Neuronal stem cell (in vitro differentiated cells): ENCODE results near the gene NPY2R.

ENCODE experiments used
- DNase-seq: peaks from one replicate; pipeline ENCODE4 v3.0.0-alpha.2; 2013; ENCODE audit warnings: low spot score
- H2AFZ ChIP-seq: one replicate; pipeline ENCODE4 v1.6.1; 2013; ENCODE audit warnings: mild to moderate bottlenecking, low read length, inconsistent platforms
- H2AK5ac ChIP-seq: 2 replicates; pipeline ENCODE4 v1.6.1; 2013; ENCODE audit warnings: low read depth, mild to moderate bottlenecking, inconsistent platforms, low read length, moderate library complexity, mixed read lengths
- H2BK120ac ChIP-seq: 2 replicates; pipeline ENCODE4 v1.6.1; 2013; ENCODE audit warnings: low read depth, mild to moderate bottlenecking, inconsistent platforms, low read length, moderate library complexity, mixed read lengths
- H2BK12ac ChIP-seq: one replicate; pipeline ENCODE4 v1.6.1; 2013; ENCODE audit warnings: low read length, inconsistent platforms
- H2BK15ac ChIP-seq: 2 replicates; pipeline ENCODE4 v1.6.1; 2013; ENCODE audit warnings: mild to moderate bottlenecking, low read length, inconsistent platforms, mixed read lengths
- H2BK5ac ChIP-seq: one replicate; pipeline ENCODE4 v1.6.1; 2013; ENCODE audit warnings: inconsistent platforms, mild to moderate bottlenecking, low read length, moderate library complexity
- H3K14ac ChIP-seq: one replicate; pipeline ENCODE4 v1.6.1; 2013; ENCODE audit warnings: low read length, inconsistent platforms
- H3K18ac ChIP-seq: 2 replicates; pipeline ENCODE4 v1.6.1; 2013; ENCODE audit warnings: low read length, inconsistent platforms
- H3K23ac ChIP-seq: 2 replicates; pipeline ENCODE4 v1.6.1; 2013; ENCODE audit warnings: low read depth, mild to moderate bottlenecking, mixed read lengths, low read length, inconsistent platforms; ENCODE audit not compliant: poor library complexity
- H3K27ac ChIP-seq: replicated peaks from 3 replicates; pipeline ENCODE4 v1.5.1; 2013; ENCODE audit warnings: low read length, inconsistent platforms
- H3K27me3 ChIP-seq, 3 experiments: 2 replicates each; pipeline ENCODE4 v1.6.1; 2013; ENCODE audit warnings: low read length in 3 of 3, mild to moderate bottlenecking in 2 of 3, inconsistent platforms in 1 of 3, low read depth in 1 of 3, mixed read lengths in 1 of 3, moderate library complexity in 1 of 3; ENCODE audit not compliant: control insufficient read depth in 3 of 3, insufficient read depth in 3 of 3
- H3K36me3 ChIP-seq, 2 donors: replicated peaks in 1 of 2; 2 replicates each; pipeline ENCODE4 v1.6.1; 2013; ENCODE audit warnings: low read length in 2 of 2; ENCODE audit not compliant: control insufficient read depth in 2 of 2, insufficient read depth in 2 of 2
- H3K4ac ChIP-seq: 2 replicates; pipeline ENCODE4 v1.6.1; 2013; ENCODE audit warnings: inconsistent platforms, mild to moderate bottlenecking, low read length, moderate library complexity
- H3K4me1 ChIP-seq, 2 donors: 1 replicate in 1 of 2; 2 replicates in 1 of 2; pipeline ENCODE4 v1.6.1; 2013; ENCODE audit warnings: low read length in 2 of 2, low read depth in 1 of 2; ENCODE audit not compliant: control insufficient read depth in 2 of 2, insufficient read depth in 1 of 2
- H3K4me2 ChIP-seq: one replicate; pipeline ENCODE4 v1.6.1; 2013; ENCODE audit warnings: mild to moderate bottlenecking, low read length, inconsistent platforms; ENCODE audit not compliant: insufficient read depth, poor library complexity, severe bottlenecking
- H3K4me3 ChIP-seq, 2 donors: 2 replicates each; pipeline ENCODE4 v1.5.1; 2013; ENCODE audit warnings: low read length in 2 of 2, mild to moderate bottlenecking in 2 of 2, inconsistent platforms in 1 of 2, moderate library complexity in 1 of 2
- H3K79me1 ChIP-seq: one replicate; pipeline ENCODE4 v1.6.1; 2013; ENCODE audit warnings: low read depth, mild to moderate bottlenecking, inconsistent platforms, low read length, moderate library complexity
- H3K9ac ChIP-seq: one replicate; pipeline ENCODE4 v1.6.1; 2013; ENCODE audit warnings: mild to moderate bottlenecking, low read depth, low read length, inconsistent platforms; ENCODE audit not compliant: poor library complexity
- H3K9me3 ChIP-seq, 2 donors: replicated peaks in 1 of 2; 2 replicates each; pipeline versions ENCODE3 to v1.6.1; 2013; ENCODE audit warnings: low read length in 2 of 2, mild to moderate bottlenecking in 2 of 2, inconsistent platforms in 1 of 2, low read depth in 1 of 2, mixed read lengths in 1 of 2, moderate library complexity in 1 of 2; ENCODE audit not compliant: control insufficient read depth in 2 of 2, insufficient read depth in 1 of 2
- H4K8ac ChIP-seq: one replicate; pipeline ENCODE4 v1.6.1; 2013; ENCODE audit warnings: low read depth, mild to moderate bottlenecking, inconsistent platforms, low read length, moderate library complexity
- H4K91ac ChIP-seq: one replicate; pipeline ENCODE4 v1.6.1; 2013; ENCODE audit warnings: low read length, low read depth, mild to moderate bottlenecking, inconsistent platforms; ENCODE audit not compliant: poor library complexity
- WGBS, 2 donors: extraction: QIAGEN DNeasy Blood & Tissue Kit; methylation state at CpG; one replicate each; pipeline ENCODE4 v1.1.7; 2013; ENCODE audit warnings: missing lambda C conversion rate in 2 of 2, mixed read lengths in 1 of 2; ENCODE audit not compliant: insufficient read length in 2 of 2, insufficient replicate concordance in 1 of 2; ENCODE audit errors: extremely low coverage in 2 of 2; 5-methylcytosine and 5-hydroxymethylcytosine counted together

The NPY2R gene

DNA sequence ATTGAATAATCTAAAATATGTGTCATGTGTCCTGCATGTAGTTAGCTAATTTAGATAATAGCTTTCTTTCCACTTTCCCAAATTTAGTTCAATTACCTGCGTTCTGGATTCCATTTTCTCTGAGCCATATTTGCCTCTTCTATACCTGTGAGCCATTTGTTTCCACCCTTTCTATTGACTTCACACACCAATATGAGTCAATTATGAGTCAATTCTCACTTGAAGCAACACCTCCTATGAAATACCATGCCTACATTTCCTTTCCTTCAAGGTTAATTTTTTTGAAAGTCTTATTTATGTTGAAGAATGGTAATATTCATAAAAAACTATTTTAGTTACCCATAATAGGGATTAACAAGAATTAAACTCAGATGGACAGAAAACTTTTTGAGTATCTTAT, 25.8 kb downstream of the NPY2R start:
- Histone ChIP-seq H3K14ac (no peak overlapping the region), H2AK5ac (no peak overlapping the region), H4K91ac (no peak overlapping the region), H3K9ac (no peak overlapping the region), H2BK15ac (no peak overlapping the region), H3K4me3 (no peak overlapping the region), H3K18ac (no peak overlapping the region), H3K27ac (no peak overlapping the region), H3K4me1 (no peaks in the 10 kb centered on the region), H3K36me3 (no peaks in the 10 kb centered on the region), H3K4me2 (no peak overlapping the region), H3K9me3 (no peaks in the 10 kb centered on the region), H3K4ac (no peak overlapping the region), H2BK12ac (no peak overlapping the region), H3K23ac (no peak overlapping the region), H3K79me1 (no peaks in the 10 kb centered on the region), H2BK5ac (no peak overlapping the region), H2BK120ac (no peak overlapping the region), H2AFZ (no peak overlapping the region), H4K8ac (no peak overlapping the region), H3K27me3 (no peaks in the 10 kb centered on the region)
- no peak for DNase-seq
- no CpG with 5 or more reads among the region's 1 CpG for WGBS, 2 donors

DNA sequence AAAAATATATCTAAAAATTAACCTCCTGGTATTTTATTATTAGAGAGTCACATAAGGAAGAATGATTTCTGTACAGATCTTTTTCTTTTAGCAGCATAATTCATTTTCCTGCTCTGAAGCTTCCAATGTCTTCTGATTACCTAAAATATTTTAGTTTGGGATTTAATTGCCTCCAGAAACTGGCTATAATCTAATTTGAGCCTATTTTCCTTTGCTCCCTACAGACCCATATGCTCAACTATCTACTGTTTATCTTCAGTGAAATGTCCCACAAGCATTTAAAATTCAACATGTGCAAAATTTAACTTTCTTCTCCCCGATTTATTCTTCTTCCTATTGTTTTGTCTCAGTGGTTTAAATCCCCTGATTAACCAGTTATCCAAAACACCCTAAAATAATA, 29.1 kb downstream of the NPY2R start:
- Histone ChIP-seq H3K4me3 (no peak overlapping the region), H3K9ac (no peak overlapping the region), H3K4me2 (no peak overlapping the region), H2BK15ac (no peak overlapping the region), H3K36me3 (no peaks in the 10 kb centered on the region), H4K91ac (no peak overlapping the region), H2BK120ac (no peak overlapping the region), H3K14ac (no peak overlapping the region), H3K27me3 (no peaks in the 10 kb centered on the region), H2BK12ac (no peak overlapping the region), H4K8ac (no peak overlapping the region), H3K9me3 (no peaks in the 10 kb centered on the region), H3K18ac (no peak overlapping the region), H3K4ac (no peak overlapping the region), H2AFZ (no peak overlapping the region), H3K23ac (no peak overlapping the region), H2BK5ac (no peak overlapping the region), H3K27ac (no peak overlapping the region), H2AK5ac (no peak overlapping the region), H3K79me1 (no peaks in the 10 kb centered on the region), H3K4me1 (no peaks in the 10 kb centered on the region)
- no CpG with 5 or more reads among the region's 1 CpG for WGBS, 2 donors
- DNase-seq = no peak

DNA sequence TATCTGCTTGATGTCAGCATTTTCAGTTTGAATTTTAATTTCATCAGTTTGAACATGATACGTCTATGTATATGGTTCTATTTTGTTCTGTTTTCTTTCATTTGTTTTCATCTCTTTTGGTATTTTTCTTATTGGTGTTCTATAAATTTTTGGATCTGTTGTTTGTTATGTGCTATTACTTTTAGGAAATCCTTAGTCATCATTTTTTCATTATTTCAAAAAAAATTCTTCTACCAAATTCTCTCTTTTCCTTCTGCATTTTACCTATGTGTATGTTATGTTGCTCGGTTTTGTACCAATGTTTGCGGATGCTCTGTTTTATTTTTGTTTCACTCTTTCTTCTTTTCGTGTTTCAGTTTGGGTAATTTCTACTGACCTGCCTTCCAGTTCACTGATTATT, 32.8 kb downstream of the NPY2R start:
- no peak for DNase-seq
- Histone ChIP-seq H3K4me2 (no peak overlapping the region), H3K4me1 (peaks cover 0 to 2% of the 10 kb centered on the region in 2 donors), H3K23ac (no peak overlapping the region), H3K79me1 (no peaks in the 10 kb centered on the region), H2BK12ac (no peak overlapping the region), H3K18ac (no peak overlapping the region), H2AK5ac (no peak overlapping the region), H3K36me3 (no peaks in the 10 kb centered on the region), H3K27ac (no peak overlapping the region), H2BK120ac (no peak overlapping the region), H3K27me3 (no peaks in the 10 kb centered on the region), H2AFZ (no peak overlapping the region), H2BK5ac (no peak overlapping the region), H4K91ac (no peak overlapping the region), H3K9me3 (no peaks in the 10 kb centered on the region), H3K9ac (no peak overlapping the region), H2BK15ac (no peak overlapping the region), H3K14ac (no peak overlapping the region), H3K4me3 (no peak overlapping the region), H4K8ac (no peak overlapping the region), H3K4ac (no peak overlapping the region)
- no CpG with 5 or more reads among the region's 4 CpGs for WGBS, 2 donors

DNA sequence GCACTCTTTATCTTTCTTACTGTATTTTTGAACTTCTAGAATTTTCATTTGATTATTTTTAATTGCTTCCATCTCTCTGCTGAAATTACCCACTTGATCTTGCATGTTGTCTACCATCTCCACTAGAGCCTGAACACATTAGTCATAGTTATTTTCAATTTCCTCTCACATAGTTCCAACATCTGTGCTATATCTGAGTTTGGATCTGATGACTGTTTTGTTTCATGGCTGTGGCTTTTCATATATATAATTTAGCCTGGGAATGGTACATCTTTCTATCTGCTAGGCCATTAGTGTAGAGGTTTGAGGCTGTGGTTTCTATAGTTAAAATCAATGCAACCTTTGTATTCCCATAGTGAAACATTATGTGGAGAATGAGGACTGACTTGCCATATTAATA, 33.2 kb downstream of the NPY2R start:
- H2BK15ac ChIP-seq = no peak overlapping the region
- no peak overlapping the region for H3K18ac ChIP-seq
- no peak overlapping the region for H3K4me2 ChIP-seq
- H3K4me3 ChIP-seq = no peak overlapping the region
- DNase-seq = no peak
- no peak overlapping the region for H2AFZ ChIP-seq
- H3K4me1 ChIP-seq = peaks cover 0 to 2% of the 10 kb centered on the region in 2 donors
- H4K91ac ChIP-seq = no peak overlapping the region
- no peaks in the 10 kb centered on the region for H3K36me3 ChIP-seq
- no peak overlapping the region for H3K4ac ChIP-seq
- no peaks in the 10 kb centered on the region for H3K27me3 ChIP-seq
- no peak overlapping the region for H4K8ac ChIP-seq
- H3K9me3 ChIP-seq = no peaks in the 10 kb centered on the region
- H3K23ac ChIP-seq = no peak overlapping the region
- H2AK5ac ChIP-seq = no peak overlapping the region
- H3K14ac ChIP-seq = no peak overlapping the region
- no peaks in the 10 kb centered on the region for H3K79me1 ChIP-seq
- H2BK5ac ChIP-seq = no peak overlapping the region
- no peak overlapping the region for H2BK12ac ChIP-seq
- H3K27ac ChIP-seq = no peak overlapping the region
- no peak overlapping the region for H2BK120ac ChIP-seq
- H3K9ac ChIP-seq = no peak overlapping the region
